Measurements from ENCODE around the gene KLK4.

Gene KLK4

GRCh38 chr19:50875795-50876422, 35.3 kb downstream of the KLK4 start:
- TF ChIP-seq EGR1 (IDR thresholded peaks at IDR 0.05) = no peak
- TF ChIP-seq USF1 (IDR thresholded peaks at IDR 0.05) = no peak
- TF ChIP-seq FOXM1 (IDR thresholded peaks at IDR 0.05; ENCODE audit: borderline replicate concordance, low read depth) = no peak
- no peak for TF ChIP-seq YY1 (IDR thresholded peaks at IDR 0.05; ENCODE audit: low read depth)
- no peak for TF ChIP-seq REST (IDR thresholded peaks at IDR 0.05; ENCODE audit: low read depth)
- TF ChIP-seq TCF12 (IDR thresholded peaks at IDR 0.05; ENCODE audit: low read depth) = no peak
- TF ChIP-seq ZBTB7A (IDR thresholded peaks at IDR 0.05; ENCODE audit: low read depth) = no peak
- no peak for TF ChIP-seq CREB1 (IDR thresholded peaks at IDR 0.05; ENCODE audit: low read depth)
- no peak for TF ChIP-seq RAD21 (IDR thresholded peaks at IDR 0.05; ENCODE audit: low read depth)
- TF ChIP-seq EP300 (IDR thresholded peaks at IDR 0.05; ENCODE audit: borderline replicate concordance) = no peak
- TF ChIP-seq MAX (IDR thresholded peaks at IDR 0.05) = no peak
- TF ChIP-seq TAF1 (IDR thresholded peaks at IDR 0.05; ENCODE audit: low read depth) = no peak
- no peak for TF ChIP-seq NFIC (IDR thresholded peaks at IDR 0.05)
- no peak for TF ChIP-seq TEAD4 (IDR thresholded peaks at IDR 0.05)
- no peak for TF ChIP-seq CEBPB (IDR thresholded peaks at IDR 0.05)

- TF ChIP-seq TAF1 (IDR thresholded peaks at IDR 0.05; ENCODE audit: low read depth) (no peak), TCF12 (IDR thresholded peaks at IDR 0.05; ENCODE audit: low read depth) (no peak), ZBTB7A (IDR thresholded peaks at IDR 0.05; ENCODE audit: low read depth) (no peak), USF1 (IDR thresholded peaks at IDR 0.05) (no peak), CEBPB (IDR thresholded peaks at IDR 0.05) (no peak), TEAD4 (IDR thresholded peaks at IDR 0.05) (no peak), REST (IDR thresholded peaks at IDR 0.05; ENCODE audit: low read depth) (no peak), FOXM1 (IDR thresholded peaks at IDR 0.05; ENCODE audit: borderline replicate concordance, low read depth) (no peak), EP300 (IDR thresholded peaks at IDR 0.05; ENCODE audit: borderline replicate concordance) (no peak), NFIC (IDR thresholded peaks at IDR 0.05) (no peak), EGR1 (IDR thresholded peaks at IDR 0.05) (no peak), MAX (IDR thresholded peaks at IDR 0.05) (no peak), RAD21 (IDR thresholded peaks at IDR 0.05; ENCODE audit: low read depth) (no peak), CREB1 (IDR thresholded peaks at IDR 0.05; ENCODE audit: low read depth) (no peak), YY1 (IDR thresholded peaks at IDR 0.05; ENCODE audit: low read depth) (no peak)
These were observed 37.0 kb downstream of the KLK4 start for GRCh38 chr19:50874211-50874610.

GRCh38 chr19:50873056-50873455, 38.1 kb downstream of the KLK4 start, which contains the start of gene KLK2:
KLK2 (plus strand) TSS chr19:50873439; CDS start chr19:50873474, 35 bp downstream.
- TF ChIP-seq TCF12 (IDR thresholded peaks at IDR 0.05; ENCODE audit: low read depth) = no peak
- no peak for TF ChIP-seq FOXM1 (IDR thresholded peaks at IDR 0.05; ENCODE audit: borderline replicate concordance, low read depth)
- TF ChIP-seq RAD21 (IDR thresholded peaks at IDR 0.05; ENCODE audit: low read depth) = no peak
- TF ChIP-seq TEAD4 (IDR thresholded peaks at IDR 0.05) = no peak

- TF ChIP-seq RAD21 (IDR thresholded peaks at IDR 0.05; ENCODE audit: low read depth) = peak; percentile 35; the same call in 1 of the 2 replicates
- peak; percentile 53; the same call in 1 of the 2 replicates for TF ChIP-seq CREB1 (IDR thresholded peaks at IDR 0.05; ENCODE audit: low read depth)
- 0 out of 2 replicates have a peak, but pooled peaks have one; percentile 42 for TF ChIP-seq MAX (IDR thresholded peaks at IDR 0.05)
- TF ChIP-seq EGR1 (IDR thresholded peaks at IDR 0.05) = no peak
- TF ChIP-seq ZBTB7A (IDR thresholded peaks at IDR 0.05; ENCODE audit: low read depth) = no peak
These were observed 40.6 kb downstream of the KLK4 start for GRCh38 chr19:50870417-50871089.

- no peak for TF ChIP-seq EGR1 (IDR thresholded peaks at IDR 0.05)
- TF ChIP-seq TEAD4 (IDR thresholded peaks at IDR 0.05) = no peak
- TF ChIP-seq CEBPB (IDR thresholded peaks at IDR 0.05) = no peak
- TF ChIP-seq ZBTB7A (IDR thresholded peaks at IDR 0.05; ENCODE audit: low read depth) = no peak
- TF ChIP-seq CREB1 (IDR thresholded peaks at IDR 0.05; ENCODE audit: low read depth) = no peak
- no peak for TF ChIP-seq YY1 (IDR thresholded peaks at IDR 0.05; ENCODE audit: low read depth)
- no peak for TF ChIP-seq FOXM1 (IDR thresholded peaks at IDR 0.05; ENCODE audit: borderline replicate concordance, low read depth)
- TF ChIP-seq REST (IDR thresholded peaks at IDR 0.05; ENCODE audit: low read depth) = no peak
- no peak for TF ChIP-seq RAD21 (IDR thresholded peaks at IDR 0.05; ENCODE audit: low read depth)
- no peak for TF ChIP-seq TAF1 (IDR thresholded peaks at IDR 0.05; ENCODE audit: low read depth)
- TF ChIP-seq EP300 (IDR thresholded peaks at IDR 0.05; ENCODE audit: borderline replicate concordance) = no peak
- no peak for TF ChIP-seq MAX (IDR thresholded peaks at IDR 0.05)
These were observed 41.7 kb downstream of the KLK4 start for GRCh38 chr19:50869479-50869878.

Measured in Ishikawa (cell line).